DMS153 treated with DMSO at 0.1 percent for 48 hours (cell line): Measurements from ENCODE around the gene PNPO.
A peak's percentile ranks its signal among the peaks of the same experiment; 100 is the strongest.
"Not testable (repeated sequence)": the region's sequence is repeated elsewhere in the genome, so short reads cannot be mapped to it uniquely, and the experiment has no call there.

Experiments
- DNase-seq: peaks from one replicate; lab custom pipeline; 2025; ENCODE audit not compliant: unreplicated experiment; lab: John Stamatoyannopoulos, UW

PNPO gene

DNA sequence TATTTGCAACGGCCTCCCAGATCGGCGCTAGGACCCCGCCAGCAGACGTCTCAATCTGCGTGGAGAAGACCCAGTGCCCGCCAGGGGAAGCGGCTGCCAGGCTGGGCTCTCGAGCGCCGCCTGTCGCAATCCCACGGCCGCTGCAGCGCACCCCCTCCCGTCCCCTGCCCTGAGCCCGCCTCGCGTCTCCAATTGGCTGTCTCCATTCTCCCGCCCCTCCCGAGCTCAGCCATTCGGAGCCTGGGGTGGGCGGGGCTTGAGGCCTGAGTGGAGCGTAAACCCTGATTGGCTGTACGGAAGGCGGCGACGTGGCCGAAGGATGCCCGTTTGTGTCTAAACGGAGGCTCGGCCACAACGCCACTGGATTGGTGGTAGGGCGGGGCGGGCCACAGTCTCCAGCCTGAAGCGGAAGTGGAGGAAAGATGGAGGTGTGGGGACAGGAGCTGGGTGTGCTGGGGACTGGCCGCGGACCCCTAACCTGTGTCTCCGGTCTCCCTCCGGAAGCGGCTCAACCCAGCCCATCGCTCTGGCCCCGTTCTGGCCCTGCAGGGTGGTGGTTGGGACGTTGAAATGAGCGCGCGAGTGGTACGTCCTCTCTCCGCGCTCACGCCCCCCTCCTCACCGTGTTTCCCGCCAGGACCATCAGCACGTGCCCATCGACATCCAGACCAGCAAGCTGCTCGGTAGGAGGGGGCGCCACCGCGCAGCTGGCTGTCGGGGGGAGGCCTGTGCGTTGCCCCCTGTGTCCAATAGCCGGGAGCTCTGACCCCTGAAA is 29.5 kb downstream of the PNPO start, which contains the start of gene CDK5RAP3:
CDK5RAP3 (plus strand) TSS at position 389 of the 775 bp plus-strand sequence; CDS start at position 423, 34 bp downstream.
- peak; percentile 97 for DNase-seq

DNA sequence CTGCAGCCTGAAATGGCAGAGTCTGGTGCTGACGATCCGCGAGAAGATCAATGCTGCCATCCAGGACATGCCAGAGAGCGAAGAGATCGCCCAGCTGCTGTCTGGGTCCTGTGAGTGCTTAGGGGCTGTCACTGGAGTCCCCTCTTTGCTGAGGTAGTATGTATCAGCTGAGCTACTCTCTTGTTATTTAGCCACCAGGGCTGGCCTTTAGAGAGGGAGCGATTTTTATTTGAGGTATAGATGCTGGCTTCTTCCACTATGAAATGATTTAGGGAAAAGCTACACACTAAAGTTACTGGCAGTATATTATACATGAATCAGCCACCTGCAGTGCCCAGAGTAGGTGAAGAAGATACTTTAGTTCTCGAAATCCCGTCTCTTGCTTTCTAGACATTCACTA is 32.2 kb downstream of the PNPO start:
- no peak for DNase-seq

DNA sequence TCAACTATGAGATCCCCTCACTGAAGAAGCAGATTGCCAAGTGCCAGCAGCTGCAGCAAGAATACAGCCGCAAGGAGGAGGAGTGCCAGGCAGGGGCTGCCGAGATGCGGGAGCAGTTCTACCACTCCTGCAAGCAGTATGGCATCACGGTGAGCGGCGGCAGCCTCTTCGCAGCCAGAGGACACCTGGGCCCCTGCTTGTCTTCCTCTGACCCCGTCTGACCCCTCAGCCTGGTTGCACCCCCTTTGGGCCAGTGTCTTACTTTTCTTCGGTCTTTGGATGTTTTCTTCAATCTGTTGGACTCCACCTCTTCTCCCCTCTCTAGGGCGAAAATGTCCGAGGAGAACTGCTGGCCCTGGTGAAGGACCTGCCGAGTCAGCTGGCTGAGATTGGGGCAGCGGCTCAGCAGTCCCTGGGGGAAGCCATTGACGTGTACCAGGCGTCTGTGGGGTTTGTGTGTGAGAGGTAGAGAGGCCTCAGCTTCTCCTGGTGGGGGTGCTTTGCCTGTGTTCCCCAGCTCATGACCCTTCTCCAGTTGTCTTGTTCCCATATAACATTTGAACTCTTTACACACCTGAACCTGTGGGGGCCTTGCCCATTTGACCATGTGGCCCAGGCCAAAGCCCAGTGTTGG is 33.9 kb downstream of the PNPO start:
- no peak for DNase-seq

DNA sequence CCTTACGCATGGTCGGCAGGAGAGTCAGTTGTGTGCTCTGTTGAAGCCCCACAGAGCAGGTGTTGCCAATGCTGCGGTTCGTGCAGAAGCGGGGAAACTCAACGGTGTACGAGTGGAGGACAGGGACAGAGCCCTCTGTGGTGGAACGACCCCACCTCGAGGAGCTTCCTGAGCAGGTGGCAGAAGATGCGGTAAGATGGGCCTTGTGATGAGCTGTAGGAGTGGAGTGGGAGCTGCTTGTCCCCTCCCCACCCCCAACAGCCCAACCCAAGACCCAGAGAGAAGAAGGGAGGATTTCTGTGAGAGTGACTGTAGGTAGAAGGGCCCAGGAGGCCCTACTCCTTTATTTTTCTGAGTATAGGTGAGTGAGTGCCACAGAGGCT is 34.4 kb downstream of the PNPO start:
- no peak for DNase-seq

DNA sequence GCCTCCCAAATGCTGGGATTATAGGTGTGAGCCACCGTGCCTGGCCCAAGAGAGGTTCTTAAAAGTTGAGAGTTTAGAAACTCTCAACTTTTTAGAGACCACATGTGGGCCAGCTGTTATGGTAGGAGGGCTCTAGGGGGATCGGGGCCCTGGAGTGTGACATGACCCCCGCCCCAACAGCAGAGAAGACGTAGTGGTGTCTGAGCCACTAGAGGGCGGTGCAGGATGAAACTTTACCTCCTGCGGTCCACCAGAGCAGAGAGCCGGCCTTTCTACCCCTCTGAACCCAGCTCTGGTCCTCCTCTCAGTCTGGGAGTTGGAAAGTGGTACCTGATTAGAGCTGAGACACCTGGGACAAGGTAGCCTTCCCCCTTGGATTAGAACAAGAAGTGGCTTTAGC is 37.0 kb downstream of the PNPO start:
- peak; percentile 4 for DNase-seq

DNA sequence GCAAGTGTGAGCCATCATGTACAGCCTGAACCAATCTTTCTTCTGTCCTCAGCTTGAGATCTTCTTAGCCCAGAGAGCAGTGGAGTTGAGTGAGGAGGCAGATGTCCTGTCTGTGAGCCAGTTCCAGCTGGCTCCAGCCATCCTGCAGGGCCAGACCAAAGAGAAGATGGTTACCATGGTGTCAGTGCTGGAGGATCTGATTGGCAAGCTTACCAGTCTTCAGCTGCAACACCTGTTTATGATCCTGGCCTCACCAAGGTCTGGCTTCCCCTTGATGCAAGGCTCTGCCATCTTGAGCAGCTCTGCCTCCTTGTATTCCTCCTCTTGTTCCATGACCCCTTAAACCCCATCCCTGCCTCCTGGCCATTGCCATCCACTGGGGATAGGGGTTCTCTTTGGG is 39.2 kb downstream of the PNPO start:
- DNase-seq = no peak

DNA sequence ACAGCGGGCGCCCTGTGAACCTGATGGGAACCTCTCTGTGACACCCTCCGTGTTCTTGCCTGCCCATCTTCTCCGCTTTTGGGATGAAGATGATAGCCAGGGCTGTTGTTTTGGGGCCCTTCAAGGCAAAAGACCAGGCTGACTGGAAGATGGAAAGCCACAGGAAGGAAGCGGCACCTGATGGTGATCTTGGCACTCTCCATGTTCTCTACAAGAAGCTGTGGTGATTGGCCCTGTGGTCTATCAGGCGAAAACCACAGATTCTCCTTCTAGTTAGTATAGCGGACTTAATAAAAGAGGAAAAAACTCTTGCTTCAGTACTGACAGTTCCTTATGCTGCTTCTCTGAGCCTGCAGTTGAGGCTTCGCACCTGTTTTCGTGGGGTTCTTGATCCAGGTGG is 40.1 kb downstream of the PNPO start:
- no peak for DNase-seq

DNA sequence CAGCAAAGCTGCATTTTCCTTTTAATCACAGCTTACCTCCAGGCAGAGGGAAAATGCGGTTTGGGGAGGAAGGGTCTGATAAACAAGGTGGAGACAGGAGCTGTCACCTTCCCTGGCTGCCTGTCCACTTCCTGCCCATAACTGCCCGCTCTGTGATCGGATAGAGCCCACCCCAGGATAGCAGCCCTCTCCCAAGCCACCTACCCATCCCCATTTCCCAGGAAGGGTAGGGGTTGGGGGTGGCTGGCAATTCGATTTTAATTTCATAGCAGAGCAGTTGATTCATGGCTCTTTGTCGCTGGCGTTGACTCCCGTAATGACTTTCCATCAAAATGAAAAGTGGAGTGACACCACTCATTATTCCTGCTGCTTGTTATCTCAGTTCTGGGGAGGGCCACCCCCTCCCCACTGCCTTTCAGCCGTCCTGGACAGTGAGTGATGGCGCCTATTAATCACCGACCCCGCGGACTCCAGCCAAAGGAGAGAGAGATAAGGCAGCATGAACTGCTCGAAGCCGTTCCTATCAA is 40.8 kb downstream of the PNPO start:
- DNase-seq = no peak

DNA sequence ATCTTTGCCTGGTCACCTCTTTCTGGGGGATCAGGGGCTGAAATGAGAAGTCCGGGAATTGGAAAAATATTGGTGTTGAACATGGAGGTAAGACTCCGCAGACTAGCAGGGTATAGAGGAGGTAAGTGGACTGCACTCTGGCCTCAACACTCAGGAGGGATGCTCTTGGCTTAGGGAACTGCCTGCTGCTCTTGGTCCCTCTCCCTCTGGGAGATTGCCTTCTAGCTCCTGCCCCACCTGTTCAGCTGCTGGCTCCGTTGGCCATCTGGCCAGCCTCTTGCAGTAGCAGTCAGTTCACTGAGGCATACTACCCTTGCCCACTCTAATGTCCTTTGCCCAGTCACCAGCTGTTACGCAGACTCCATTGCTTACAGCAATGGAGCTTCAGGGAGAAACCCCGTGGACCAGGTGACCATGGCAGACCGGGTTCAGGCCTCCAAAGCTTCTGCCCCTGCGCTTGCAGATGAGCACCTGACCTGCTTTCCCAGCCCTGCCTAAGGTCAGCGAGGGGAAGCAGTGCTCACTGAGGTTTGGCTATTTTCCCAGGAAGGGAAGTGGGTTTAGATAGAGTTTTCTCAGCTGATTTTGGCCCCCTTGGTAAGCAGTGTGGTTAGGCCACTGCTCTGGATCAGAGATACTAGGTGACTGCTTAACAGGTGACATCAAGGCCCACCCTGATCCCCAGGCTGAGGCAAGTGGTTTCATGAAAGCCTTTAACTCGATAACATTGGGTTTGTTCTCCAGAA is 41.4 kb downstream of the PNPO start:
- no peak for DNase-seq

DNA sequence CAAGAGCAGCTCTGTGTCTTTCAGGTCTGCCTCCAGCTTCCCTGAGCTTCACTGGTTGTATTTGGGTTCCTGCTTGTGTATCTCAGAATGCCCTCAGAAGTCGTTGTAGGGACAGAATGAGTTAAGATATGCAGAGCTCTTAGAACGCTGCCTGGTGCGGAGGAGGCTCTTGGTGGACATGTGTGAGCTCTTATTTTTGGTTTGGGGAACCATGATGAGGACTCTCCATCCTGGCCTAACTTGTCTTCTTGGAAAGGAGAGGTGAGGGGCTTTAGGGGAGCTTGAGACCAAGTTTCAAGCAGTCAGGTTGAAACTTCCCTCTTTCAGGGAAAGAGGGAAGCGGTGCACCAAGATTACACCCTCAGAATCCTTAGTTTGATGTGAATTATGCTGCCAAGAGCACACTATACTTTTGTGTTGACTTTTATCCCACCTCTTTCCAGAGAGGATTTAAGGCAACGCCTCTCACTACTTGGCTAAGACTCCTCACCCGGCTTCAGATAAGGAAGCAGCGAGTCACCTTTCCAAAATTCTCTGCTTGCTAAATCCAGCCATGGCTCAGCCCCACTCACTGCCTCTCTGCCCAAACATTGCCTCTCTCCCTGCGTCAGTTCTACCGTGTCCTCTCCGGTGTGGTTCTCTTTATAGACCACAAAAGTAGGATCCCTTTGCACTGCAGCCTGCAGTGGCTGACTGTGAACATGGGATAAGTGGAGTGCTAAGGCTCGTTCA is 42.3 kb downstream of the PNPO start:
- DNase-seq = no peak

DNA sequence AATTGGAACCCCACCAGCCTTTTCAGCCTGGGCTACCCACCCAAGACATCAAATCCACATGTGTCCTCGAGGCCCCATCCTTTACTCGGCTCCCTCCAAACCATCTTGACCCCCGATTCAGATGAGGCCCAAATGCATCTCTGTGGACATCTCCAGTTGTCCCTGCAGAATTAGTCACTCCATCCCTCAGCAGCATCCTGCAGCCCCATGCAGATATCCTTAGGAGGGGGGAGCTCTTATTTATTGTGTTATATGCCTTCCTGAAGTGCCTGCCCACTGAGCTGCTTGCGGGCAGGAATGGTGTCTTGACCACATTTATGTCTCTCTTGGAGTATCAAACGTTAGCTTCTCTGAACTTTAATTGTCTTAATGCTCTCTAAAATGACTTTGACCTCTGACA is 45.1 kb downstream of the PNPO start:
- no peak for DNase-seq

DNA sequence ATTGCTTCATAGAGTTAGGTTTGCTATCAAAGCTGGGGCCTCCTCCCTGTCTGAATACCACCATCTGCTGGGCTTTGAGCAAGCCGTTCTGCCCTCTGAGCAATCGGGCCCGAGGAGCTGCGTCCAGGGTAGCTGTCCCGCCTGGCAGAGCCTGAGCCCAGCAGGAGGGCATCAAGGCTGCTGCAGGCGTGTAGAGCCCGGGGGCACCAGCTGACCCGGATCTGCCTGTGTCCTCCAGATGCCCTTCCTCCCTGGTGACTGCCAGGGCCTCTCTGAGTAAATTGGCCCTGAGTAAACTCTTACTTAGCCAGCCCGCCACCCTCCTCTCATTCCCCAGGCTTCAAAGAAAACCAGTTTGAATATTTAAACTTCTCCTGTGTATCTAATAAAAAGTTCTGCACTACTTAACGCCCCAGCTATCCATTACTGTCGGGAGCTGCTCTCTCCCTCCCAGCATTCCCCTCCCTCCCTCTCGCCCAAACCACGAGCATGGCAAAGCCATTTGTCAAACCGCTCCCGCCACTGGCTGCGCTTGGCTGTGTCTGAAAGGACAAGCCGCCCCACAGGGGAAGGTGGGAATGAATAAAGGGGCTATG is 46.0 kb downstream of the PNPO start:
- DNase-seq = no peak

DNA sequence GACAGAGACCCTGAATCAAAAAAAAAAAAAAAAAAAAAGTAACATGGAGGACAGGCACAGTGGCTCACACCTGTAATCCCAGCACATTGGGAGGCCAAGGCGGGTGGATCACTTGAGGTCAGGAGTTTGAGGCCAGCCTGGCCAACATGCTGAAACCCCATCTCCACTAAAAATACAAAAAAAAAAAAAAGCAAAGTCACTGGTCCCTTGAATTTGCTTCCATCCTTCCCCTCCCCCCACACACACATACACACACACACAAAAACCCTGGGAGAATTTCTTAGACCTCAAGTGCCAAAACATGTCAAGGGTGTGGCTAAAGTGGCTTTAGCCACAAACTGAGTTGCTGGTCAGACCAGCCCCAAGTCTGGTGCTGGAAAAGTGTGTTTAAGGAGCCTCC is 47.1 kb downstream of the PNPO start:
- DNase-seq = not testable (repeated sequence)

DNA sequence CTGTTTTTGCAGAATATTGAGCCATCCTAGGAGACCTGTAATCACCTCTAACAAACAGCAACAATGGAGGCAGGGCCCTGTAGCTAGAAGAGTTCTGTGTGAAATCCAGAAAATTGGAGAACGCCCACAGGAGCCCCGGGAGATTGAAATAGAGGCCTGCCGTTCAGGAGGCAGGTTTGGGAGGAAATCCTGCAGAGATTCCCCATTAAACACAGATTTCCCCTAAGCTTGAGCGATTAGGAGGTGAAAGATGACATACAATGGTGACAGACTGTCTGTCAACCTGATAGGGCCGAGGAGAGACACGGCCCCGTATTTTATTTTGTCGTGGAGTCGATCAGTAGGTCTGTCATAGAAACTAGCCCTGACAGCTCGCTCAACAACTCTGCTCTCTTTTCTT is 47.8 kb downstream of the PNPO start:
- DNase-seq = no peak

DNA sequence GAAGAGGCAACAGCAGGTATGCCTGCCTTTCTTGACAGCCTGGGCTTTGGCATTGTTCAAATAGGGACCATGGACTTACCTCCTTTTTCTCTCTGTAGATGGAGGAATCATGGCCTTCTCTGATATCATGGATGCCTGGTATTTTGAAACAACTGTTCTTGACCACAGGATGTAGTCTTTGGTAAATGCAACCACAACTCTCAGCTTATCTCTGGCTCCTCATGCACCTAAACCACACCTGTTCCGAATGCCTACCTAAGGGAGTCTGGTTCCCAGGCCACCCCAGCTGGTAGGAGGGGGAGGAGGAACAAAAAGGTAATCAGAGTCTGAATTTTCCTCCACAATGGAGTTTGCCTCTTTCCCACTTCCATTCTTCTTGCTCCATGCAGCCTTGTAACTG is 48.3 kb downstream of the PNPO start:
- no peak for DNase-seq

DNA sequence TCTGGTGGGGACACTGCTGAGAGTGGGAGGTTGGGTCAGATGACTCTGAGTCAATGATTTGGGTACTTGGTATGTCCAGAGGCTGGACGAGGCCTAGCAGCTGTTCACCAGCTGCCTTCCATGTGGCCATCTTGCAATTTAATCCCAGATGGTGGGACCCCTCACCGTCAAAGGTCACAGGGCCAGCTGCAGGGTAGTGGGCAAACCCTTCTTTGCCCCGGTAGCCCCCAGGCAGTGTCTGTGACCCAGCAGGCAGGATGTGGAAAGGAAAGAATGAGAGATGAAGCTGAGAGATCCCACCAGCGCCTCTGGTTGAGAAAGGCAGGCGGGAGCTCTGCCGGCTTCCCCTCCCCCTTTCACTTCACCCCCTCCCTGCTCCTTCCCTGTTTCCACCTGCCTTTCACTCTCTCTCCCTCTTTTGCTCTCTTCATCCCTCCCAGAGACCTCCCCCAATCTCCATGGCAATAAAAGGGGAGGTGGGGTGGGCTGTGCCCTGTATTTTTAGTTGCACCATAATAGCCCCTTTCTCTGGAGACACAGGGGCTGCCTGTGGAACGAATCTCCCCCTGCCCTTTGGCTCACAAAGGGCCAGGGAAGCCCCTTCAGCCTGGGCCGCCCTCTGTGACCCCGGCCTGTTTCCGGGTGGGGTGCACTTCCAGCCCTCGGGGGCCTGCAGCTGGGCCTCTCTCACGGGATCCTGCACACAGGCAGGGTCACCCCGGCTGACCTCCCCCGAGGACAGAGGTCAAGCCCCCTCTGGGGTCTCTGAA is 49.8 kb downstream of the PNPO start:
- no peak for DNase-seq

DNA sequence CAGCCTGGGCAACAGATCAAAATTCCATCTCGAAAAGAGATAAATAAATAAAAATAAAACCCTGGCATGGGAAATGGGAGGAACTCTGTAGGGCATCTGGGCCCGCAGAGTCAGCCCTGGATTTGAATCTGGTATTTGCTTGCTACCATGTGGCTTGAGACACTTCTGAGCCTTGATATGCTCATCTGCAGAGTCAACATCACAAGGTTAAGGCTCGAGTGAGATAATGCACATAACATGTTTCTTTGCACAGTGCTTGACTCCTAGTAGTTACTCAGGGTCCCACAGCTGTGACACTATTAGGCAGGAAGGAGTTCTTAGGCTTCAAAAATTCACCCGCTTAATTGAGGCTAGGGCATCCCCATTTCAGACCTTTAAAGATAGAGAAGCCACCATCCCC is 50.8 kb downstream of the PNPO start:
- DNase-seq = no peak

DNA sequence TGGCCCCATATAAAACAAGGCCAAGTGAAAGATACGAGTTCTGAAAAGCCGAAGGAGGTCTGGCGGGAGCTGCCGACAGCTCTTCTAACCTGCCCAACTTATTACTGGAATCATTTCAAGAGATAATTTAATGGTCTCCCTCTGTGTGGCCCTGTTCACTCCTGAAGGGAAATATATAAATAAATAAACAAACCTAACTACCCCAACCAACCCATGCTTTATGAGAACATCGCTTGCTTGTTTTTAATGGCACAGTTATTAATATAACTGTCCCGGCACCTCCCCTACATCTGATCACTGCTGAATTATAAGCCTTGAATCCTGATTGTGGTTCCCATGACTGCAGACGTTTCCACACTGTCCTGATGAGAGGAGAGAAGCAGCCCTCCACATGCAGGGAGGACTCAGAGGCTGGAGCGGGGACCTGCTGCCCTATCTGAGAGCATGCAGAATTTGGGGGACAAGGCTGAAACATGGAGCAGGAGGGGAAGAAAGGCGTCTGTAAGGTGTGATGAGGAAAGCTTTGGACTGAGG is 51.7 kb downstream of the PNPO start:
- DNase-seq = no peak

DNA sequence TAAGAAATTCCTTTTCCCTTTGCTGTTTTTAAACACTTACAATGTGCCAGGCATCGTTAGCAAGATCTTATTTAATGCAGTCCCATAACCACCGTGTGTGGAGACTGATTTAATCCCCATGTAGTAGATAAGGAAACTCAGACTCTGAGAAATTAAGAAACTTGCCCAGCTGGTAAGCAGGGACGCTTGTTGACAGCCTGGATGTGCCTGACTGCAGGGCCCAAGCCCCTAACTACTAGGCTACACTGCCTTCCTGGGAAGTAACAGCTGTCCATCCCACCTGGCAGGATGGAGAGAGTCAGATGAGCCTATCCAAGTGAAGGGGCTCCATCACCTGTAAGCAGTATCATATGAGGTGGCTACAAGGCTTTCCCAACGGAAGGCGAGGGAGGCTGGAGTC is 52.6 kb downstream of the PNPO start:
- DNase-seq = no peak

DNA sequence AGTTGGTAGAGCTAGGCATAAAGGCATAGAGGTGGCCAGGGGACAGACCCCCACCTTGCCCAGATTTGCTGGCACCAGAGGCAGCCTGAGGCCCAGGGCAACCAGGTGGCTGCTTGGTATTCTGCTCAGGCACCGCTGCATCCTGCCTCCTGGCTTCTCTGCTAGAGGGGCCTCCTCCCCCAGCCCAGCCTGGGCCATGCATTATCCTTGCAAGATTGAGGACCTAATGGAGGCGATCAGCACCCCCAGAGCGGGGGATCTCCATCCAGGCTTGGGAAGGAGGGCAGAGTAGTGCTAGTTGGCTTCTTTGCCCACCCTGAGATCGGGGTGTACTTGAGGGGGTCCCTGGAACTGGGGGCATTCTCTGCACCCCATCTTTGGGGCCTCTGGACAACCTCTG is 53.4 kb downstream of the PNPO start:
- DNase-seq = no peak
